HG02759 (cell line): ENCODE data around the gene ATP13A5.

Source experiments
- ATAC-seq: cut with Tn5 transposase; IDR thresholded peaks from one replicate; pipeline ENCODE4 v1.9.1; 2021; ENCODE audit warnings: mild to moderate bottlenecking, moderate library complexity; ENCODE audit not compliant: unreplicated experiment

Gene ATP13A5

DNA sequence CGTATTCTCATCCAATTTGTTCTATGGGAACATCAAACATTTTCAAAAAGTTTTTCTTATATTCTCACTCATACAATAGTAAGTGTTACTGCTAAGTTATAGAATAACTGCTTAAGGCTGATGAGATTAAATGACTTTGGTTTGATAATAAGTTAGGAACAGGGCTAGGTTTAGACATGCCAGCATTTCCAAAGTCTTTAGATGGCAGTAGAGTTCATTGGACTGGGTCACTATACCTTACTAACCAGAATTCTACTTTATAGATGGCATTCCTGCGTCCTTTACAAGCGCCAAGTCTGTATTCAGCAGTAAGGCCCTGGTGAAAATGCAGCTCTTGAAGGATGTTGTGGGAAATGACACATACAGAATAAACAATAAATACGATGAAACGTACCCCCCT lies 115.8 kb downstream of the ATP13A5 start:
- ATAC-seq: no peak

DNA sequence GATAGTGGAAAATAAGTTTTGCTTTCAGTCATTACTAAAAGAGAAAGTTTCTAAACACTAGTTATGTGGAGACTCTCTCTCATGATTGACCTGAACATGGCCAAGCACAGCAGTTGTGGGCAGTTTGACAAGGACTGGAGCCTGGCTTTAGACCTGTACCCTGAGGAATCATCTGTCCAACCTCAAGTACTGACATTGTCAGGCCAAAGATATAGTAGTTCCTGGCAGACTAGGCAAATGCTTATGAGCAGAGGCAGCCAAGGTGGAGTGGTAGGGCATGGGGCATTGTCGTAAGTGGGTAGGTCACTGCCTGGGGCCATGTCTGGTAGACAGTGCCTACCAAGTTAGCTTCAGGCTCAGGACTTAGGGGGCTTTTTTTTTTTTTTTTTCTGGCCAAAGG lies 116.6 kb downstream of the ATP13A5 start:
- ATAC-seq: no peak

DNA sequence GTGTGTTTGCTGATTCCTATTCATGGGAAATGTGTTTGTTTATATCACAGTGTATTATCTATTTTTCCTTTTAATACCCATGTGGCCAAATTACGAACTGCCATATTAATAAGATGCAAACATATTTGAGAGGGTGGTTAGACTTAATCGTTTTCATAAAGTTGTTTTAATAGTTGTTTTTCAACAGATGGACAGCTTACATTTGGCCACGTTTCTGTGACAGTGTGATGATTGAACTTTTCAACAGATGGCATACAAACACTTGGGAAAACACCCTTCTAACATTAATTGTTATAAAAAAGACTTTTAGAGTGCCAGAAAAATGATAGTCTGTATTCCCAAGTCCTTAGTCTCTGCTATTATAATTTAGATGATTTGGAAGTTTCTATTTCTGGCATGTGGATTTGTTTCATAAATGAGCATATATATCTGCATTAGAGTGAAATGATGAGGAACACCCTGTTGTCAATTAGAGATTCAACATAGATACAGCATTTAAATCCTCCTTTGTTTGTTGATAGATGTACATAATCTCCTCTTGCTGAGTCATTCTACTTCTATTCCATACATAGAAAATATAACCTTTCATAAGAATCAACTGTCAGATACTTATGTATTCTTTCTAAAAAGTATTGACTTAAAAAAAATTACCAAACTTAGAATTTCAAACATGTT lies 124.4 kb downstream of the ATP13A5 start:
- ATAC-seq: no peak

DNA sequence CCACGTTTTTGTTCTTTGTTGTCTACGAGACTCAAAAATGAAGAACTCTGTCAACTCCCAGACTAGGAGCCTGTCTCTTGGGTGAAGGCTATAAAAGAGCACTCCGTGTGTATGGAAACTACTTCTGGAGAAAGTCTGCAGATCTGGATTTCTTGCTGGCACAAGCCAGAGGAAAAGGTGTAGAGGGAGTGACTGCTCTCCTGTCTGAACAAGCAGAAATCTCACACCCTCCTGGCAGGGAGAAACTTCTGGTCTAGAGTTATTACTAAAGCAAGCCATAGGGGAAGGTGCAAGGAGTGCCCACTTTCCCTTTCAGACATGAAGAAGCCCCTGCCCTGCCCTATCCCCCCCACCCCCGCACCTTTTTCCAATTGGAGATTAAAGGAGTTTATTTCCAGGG lies 128.1 kb downstream of the ATP13A5 start:
- ATAC-seq: no peak

DNA sequence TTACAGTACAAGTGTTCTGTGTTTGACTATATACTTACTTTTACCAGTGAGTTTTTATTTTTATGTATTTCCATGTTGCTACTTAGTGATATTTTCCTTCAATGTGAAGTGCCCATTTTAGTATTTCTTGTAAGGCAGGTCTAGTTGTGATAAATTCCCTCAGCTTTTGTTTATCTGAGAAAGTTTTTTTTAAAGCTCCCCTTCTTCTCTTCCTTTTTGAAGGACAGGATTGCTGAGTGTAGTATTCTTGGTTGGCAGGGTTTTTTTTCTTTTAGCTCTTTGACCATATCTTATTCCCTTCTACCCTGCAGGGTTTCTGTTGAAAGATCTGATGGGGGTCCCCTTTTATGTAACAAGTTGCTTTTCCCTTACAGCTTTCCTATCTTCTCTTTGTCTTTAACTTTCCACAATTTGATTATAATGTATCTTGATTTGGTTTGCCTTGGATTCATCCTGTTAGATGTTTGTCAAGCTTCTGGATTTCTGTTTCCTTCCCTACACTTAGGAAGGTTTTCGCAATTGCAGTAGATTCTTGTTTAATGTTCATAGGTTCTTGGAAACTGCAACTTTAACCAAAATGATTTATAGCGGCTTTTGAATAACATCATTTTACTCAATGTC lies 129.6 kb downstream of the ATP13A5 start:
- no peak for ATAC-seq

DNA sequence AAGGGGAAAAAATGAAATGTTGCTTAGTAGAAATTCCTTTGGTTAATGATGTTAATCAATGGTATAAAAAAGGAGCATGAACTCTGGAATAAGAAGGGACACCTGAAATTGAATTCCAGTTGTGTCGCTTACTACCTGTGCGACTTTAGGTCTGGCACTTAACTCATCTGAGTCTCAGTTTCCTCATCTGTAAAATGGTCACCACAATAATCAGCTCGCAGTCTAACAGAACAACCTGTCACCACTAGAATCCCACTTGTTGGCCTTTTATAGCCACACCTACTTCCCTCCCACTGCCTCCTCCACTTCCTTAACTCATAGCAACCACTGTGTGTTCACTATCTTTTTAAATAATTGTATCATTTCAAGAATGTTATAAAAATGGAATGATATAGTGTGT lies 135.0 kb downstream of the ATP13A5 start:
- no peak for ATAC-seq

DNA sequence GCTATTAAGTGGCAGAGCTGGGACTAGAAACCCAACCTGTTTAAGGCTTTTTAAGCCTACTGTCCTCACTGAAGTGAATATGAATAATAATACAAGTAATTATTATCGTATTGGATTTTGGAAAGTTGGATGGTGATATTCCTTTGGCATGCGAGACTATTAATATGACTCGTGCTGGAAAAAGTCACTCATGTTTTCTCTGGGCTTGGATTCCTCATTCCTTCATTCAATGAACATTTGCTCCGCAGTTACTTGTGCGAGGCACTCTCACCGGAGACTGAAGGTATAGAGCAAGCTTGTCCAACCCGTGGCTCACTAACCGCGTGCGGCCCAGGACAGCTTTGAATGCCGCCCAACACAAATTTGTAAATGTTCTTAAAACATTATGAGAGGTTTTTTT lies 136.8 kb downstream of the ATP13A5 start:
- ATAC-seq: no peak

DNA sequence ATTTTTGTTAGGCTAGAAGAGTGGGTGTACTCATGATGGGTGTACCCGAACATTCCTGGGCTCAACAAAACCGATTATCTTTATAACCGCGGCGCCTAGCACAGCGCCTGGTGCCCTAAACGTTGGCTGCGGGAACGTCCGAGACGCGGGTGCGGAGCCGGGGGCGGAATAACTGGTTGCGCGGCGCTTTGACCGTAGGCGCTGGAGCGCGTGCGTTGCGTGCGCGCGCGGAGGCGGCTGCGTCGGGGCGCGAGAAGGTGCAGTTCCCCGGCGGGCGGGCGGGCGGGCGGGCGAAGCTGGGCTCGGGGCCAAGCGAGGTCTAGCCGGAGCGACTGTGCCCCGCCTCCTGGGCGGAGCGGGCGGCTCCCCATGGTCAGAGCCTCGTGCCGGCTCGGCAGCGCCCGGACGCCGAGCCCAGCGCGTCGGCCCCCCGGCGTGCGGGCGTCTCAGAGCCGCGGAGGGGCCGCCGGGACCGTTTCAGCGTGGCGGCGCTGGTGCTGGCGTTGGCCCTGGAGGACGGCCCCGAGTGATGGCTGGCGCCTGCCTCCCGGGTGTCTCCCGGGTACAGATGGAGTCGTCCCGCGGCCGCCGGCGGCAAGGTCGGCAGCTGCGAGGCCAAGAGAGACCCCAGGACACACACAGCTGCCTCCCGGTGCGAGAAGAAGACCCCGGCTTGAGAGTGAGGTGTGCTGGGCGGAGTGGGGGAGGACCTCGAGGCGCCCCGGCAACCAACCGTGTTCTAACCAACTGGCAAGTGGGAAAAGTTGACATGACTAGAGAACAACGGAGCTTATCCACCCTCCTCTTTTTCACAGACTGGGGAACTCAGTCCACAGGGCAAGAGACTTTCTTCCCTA lies 137.5 kb downstream of the ATP13A5 start, which contains the start of gene PLAAT1:
PLAAT1 (plus strand) TSS at position 373 of the 857 bp plus-strand sequence. CDS start 14,429 bp downstream, outside the sequence.
- ATAC-seq: peak; percentile 84

DNA sequence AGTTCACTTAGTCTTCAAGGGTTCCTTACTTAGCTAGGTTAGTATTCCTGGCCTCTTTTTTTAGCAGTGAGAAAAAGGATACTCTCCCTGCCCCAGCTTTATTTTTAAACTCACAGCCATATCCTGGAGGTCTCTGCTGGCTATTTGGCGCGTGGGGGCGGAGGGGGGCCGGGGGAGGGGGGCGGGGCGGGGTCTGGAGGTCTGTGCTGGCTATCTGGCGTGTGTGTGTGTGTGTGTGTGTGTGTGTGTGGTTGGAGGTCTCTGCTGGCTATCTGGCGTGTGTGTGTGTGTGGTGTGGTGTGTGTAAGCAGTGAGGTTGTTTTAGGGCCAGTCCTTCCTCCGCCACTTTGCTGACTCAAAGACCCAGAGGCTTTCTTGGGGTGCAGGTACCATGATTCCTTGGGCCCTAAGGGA lies 138.1 kb downstream of the ATP13A5 start:
- no peak for ATAC-seq

DNA sequence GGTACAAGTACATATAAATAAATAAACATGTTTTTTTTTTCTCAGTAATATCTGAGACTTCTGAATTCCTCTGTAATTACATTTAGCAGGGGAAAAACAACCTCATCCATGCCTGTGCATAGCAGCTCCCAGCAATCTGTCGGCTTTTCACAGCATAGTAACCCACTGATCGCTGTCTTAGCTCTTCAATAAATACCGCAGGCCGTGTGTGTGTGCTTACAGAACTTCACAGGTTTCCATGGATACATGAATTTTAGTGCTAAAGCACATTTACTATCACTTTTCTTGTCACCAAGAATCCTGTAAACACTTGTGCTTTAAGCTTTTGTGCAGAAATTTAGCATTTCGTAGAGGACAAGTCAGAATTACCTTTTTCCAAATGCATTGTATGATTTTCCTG lies 141.5 kb downstream of the ATP13A5 start:
- no peak for ATAC-seq

DNA sequence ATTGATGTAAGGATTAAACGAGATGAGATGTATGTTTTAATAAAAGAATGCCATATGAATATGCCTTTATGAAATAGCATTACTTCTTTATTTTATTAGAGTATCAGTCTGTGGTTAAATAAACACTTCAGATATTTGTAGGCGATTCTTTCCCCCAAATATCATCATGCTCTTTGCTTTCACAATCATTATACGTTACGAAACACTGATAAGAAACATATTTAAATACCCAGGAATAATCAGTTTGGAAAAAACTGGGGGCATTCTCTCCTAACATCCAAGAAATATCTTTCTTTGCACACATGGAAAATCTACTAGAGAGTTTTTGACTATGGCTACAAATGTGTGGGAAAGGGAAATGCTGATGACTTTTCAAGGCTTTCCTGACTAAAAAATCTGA lies 142.0 kb downstream of the ATP13A5 start:
- ATAC-seq: no peak

DNA sequence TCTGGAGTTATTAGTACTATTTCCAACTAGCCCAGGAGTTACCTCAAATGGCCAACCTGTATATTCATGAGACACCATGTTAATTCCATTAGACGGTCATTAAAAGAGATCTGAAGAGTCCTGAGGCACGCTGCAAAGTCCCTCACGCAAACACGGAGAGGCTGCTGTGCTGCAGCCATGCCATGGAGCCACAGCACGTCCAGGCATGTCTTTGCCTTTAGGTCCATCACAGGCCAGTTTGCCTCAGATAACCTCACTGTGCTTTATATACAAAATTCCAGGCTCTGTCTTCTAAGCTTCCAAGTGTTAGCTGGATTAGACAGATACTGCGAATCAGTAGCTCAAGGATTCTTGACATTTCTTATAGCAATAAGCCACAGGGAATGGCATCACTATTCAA lies 147.4 kb downstream of the ATP13A5 start:
- no peak for ATAC-seq

DNA sequence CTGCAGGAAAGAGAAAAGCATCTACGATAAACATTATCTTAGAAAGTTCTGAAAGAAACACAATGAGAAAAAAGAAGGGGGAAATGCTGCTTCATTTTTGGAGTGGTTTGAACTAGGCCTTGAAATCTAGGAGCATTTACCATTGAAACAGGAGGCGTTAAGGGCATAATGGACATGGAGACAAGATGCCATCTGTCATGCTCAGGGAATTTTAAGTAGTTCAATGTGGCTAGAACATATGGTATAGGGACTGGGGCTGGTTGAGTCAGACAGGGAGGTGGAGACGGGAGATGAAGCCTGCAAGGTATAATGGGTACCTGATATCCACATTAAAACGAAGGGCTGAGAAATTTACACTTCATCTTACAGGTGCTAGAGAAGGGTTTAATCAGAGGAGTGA lies 147.9 kb downstream of the ATP13A5 start:
- no peak for ATAC-seq

DNA sequence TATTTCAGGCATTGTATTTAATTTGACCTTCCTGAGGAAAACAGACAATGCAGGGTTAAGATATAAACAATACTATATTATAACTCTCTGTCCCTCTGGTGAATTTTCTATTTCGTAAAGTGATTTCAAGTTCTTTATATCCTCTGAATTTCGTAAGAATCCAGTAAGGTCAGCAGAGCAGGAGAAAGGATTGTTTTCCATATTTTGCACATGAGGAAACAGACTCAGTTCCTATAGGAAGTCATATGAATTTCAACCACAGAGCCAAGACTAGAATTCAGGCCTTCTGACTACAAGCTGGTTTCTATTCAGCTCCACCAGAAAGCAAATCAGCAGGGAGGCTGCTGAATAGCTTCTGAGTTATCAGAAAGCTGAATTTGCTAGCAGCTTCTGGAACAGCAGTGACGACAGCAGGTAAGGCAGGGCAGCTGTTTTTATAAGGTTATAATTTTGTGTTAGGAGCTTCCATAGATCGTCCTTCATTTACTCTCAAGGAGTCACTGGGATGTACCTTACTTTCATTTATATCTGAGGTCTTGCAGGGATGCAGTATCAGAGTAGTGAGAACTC lies 148.6 kb downstream of the ATP13A5 start:
- no peak for ATAC-seq

DNA sequence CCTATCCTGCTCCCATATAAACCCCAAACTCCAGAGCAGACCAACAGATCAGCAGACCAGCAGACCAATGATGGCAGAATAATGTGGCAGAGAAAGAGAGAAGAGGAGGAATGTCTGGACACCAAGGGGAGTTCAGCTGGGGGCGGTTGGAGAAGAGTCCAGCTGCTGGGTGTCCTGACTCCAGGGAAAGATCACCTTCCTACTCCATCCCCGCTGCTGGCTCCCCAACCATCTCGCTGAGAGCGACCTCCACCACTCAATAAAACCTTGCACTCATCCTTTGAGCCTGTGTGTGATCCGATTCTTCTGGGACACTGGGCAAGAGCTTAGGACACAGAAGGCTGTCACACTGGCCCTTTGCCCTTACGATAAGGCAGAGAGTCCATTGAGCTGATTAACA lies 150.3 kb downstream of the ATP13A5 start:
- ATAC-seq: no peak

DNA sequence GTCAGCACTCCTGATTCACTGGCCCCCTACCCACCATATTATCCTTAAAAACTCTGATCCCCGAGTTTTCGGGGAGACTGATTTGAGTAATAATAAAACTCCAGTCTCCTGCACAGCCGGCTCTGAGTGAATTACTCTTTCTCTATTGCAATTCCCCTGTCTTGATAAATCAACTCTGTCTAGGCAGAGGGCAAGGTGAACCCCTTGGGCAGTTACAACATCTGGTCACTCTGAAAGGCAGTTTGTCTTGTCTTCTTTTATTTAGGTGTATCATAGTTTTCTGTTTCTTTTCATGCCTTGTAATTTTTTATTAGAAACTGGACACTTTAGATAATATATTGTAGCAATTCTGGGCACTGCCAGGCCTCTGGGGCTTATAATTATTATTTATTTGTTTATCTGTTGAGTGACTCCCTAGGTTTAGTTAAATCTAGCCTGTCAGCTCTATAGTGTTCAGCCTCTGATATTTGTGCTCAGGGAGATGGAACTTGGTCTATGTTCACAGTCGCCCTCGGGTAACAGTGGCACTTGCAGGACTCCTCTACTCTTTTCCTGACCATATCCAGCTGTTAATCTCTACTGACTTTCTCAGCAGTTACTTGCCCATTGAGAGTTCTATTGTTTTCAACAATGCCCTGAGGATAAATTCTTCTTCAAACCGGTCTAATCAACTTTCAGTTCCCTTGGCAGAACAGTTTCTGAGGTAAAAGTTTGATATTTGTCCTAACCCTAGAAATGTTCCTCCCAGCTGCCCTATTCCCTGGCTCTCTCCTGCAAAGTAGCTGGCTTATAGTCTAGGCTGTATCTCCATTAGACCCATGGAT lies 153.0 kb downstream of the ATP13A5 start:
- no peak for ATAC-seq
